Calu3 (cell line): ENCODE data around the gene C1QC. TPM values are rescaled to one million over a fixed set of nuclear protein-coding genes. Genes with fewer than 3 reads are reported as not detected.
"Not testable (repeated sequence)": the region's sequence is repeated elsewhere in the genome, so short reads cannot be mapped to it uniquely, and the experiment has no call there.

Source experiments
- BruUV-seq: library from RNA; stranded (reverse); fragments of 400-500 nt; replicated peaks from 2 replicates; lab custom pipeline; 2021; lab: Mats Ljungman, UMichigan
- CTCF ChIA-PET: fragments of 300-600 bp; sonication (Branson Sonifier 250); formaldehyde crosslinking; loops from one replicate; lab custom pipeline; 2022; ENCODE audit warnings: antibody characterized with exemption; lab: Charles Lee
- DNase-seq: peaks from one replicate; pipeline ENCODE4 v3.0.0; 2022
- H3K27ac Mint-ChIP-seq: one replicate; pipeline ENCODE4 v1.8.0; 2022; ENCODE audit warnings: mixed read lengths; ENCODE audit not compliant: unreplicated experiment
- H3K27me3 Mint-ChIP-seq: one replicate; pipeline ENCODE4 v1.8.0; 2022; ENCODE audit warnings: mixed read lengths; ENCODE audit not compliant: unreplicated experiment
- H3K36me3 Mint-ChIP-seq: one replicate; pipeline ENCODE4 v1.8.0; 2022; ENCODE audit warnings: mild to moderate bottlenecking, moderate library complexity, mixed read lengths; ENCODE audit not compliant: insufficient read depth, unreplicated experiment
- H3K4me1 Mint-ChIP-seq: one replicate; pipeline ENCODE4 v1.8.0; 2022; ENCODE audit warnings: mild to moderate bottlenecking, low read depth, mixed read lengths; ENCODE audit not compliant: unreplicated experiment
- H3K4me3 Mint-ChIP-seq: one replicate; pipeline ENCODE4 v1.8.0; 2022; ENCODE audit warnings: mild to moderate bottlenecking, low read depth, moderate library complexity, mixed read lengths; ENCODE audit not compliant: unreplicated experiment
- H3K9me3 Mint-ChIP-seq: one replicate; pipeline ENCODE4 v1.8.0; 2022; ENCODE audit warnings: low read depth, mixed read lengths; ENCODE audit not compliant: unreplicated experiment
- intact Hi-C: fragments of 100-400 bp; cut with micrococcal nuclease; formaldehyde crosslinking; loops from one replicate; pipeline ENCODE4 v1.10.0; 2022; ENCODE audit not compliant: unreplicated experiment
- total RNA-seq: library from RNA; stranded (reverse); gene quantifications from 2 replicates; pipeline ENCODE4 v1.2.3, GENCODE V29; 2022
- TF ChIP-seq, protein P1 (sequence below): fragments of 200-600 bp; IDR thresholded peaks from one replicate; pipeline ENCODE4 v1.8.0; 2022; ENCODE audit warnings: antibody characterized with exemption; ENCODE audit not compliant: unreplicated experiment

Gene C1QC
- total RNA-seq, 1 experiment from 2014 or later: not detected

- CTCF ChIA-PET: no interaction called here
Measured at GRCh38 chr1:22670352-22670975, 27.0 kb downstream of the C1QC start.

DNA sequence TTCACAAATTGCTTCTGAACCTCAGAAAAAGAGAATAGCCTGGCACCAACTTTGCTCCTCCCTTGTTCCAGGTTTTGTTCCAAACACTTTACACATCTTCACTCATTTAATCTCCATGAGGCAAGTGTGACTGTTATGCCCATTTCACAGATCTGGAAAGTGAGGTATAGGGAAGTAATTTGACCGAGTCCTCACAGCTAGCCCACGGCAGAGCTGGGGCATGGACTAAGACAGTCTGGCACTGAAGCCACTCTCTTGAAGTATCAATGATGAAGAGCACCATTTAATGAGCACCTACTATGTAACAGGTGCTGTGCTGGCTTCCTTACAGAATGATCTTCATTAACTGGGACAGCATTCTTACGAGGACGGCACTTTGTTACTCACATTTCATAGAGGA lies 28.6 kb downstream of the C1QC start:
- no peaks in the 10 kb centered on the region for H3K4me1 Mint-ChIP-seq

More at GRCh38 chr1:22670352-22670975, 27.0 kb downstream of the C1QC start:
- TF ChIP-seq, protein P1, sequence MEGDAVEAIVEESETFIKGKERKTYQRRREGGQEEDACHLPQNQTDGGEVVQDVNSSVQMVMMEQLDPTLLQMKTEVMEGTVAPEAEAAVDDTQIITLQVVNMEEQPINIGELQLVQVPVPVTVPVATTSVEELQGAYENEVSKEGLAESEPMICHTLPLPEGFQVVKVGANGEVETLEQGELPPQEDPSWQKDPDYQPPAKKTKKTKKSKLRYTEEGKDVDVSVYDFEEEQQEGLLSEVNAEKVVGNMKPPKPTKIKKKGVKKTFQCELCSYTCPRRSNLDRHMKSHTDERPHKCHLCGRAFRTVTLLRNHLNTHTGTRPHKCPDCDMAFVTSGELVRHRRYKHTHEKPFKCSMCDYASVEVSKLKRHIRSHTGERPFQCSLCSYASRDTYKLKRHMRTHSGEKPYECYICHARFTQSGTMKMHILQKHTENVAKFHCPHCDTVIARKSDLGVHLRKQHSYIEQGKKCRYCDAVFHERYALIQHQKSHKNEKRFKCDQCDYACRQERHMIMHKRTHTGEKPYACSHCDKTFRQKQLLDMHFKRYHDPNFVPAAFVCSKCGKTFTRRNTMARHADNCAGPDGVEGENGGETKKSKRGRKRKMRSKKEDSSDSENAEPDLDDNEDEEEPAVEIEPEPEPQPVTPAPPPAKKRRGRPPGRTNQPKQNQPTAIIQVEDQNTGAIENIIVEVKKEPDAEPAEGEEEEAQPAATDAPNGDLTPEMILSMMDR: no peak
- no peaks in the 10 kb centered on the region for H3K36me3 Mint-ChIP-seq
- BruUV-seq: no TSS peak
- intact Hi-C loops: no loop called here
- H3K27ac Mint-ChIP-seq: no peak overlapping the region
- no peaks in the 10 kb centered on the region for H3K9me3 Mint-ChIP-seq
- no peak overlapping the region for H3K4me3 Mint-ChIP-seq
- no peak for DNase-seq
- no peaks in the 10 kb centered on the region for H3K4me1 Mint-ChIP-seq
- H3K27me3 Mint-ChIP-seq: peaks cover 81% of the 10 kb centered on the region

GRCh38 chr1:22673486-22674409 lies 30.3 kb downstream of the C1QC start:
- Mint-ChIP-seq H3K4me1 (no peaks in the 10 kb centered on the region), H3K36me3 (no peaks in the 10 kb centered on the region), H3K27ac (no peak overlapping the region), H3K4me3 (no peak overlapping the region), H3K27me3 (peaks cover 66% of the 10 kb centered on the region), H3K9me3 (no peaks in the 10 kb centered on the region)
- peak; percentile 58 for DNase-seq
- no TSS peak for BruUV-seq
- CTCF ChIA-PET: interaction anchor here (0.8 to 1.7 kb wide), 2 partner anchors 188 to 255 kb away, joined by 4 to 6 read pairs; no protein-coding TSS in a partner anchor
- TF ChIP-seq, protein P1: peak; percentile 63
- intact Hi-C loops: loop anchor here (1.0 kb wide), 3 partner anchors 216 to 291 kb away; no protein-coding TSS in a partner anchor

More for the DNA sequence above, 28.6 kb downstream of the C1QC start:
- H3K9me3 Mint-ChIP-seq: no peaks in the 10 kb centered on the region
- H3K4me3 Mint-ChIP-seq: no peak overlapping the region
- TF ChIP-seq, protein P1: no peak
- no peak overlapping the region for H3K27ac Mint-ChIP-seq
- no peak for DNase-seq
- CTCF ChIA-PET: no interaction called here
- no TSS peak for BruUV-seq
- peaks cover 83% of the 10 kb centered on the region for H3K27me3 Mint-ChIP-seq
- intact Hi-C loops: no loop called here
- H3K36me3 Mint-ChIP-seq: no peaks in the 10 kb centered on the region

GRCh38 chr1:22674410-22674749 lies 30.9 kb downstream of the C1QC start:
- no peaks in the 10 kb centered on the region for H3K9me3 Mint-ChIP-seq
- intact Hi-C loops: loop anchor here (1.0 kb wide), 3 partner anchors 215 to 290 kb away; no protein-coding TSS in a partner anchor
- TF ChIP-seq, protein P1: no peak
- CTCF ChIA-PET: interaction anchor here (0.8 to 1.7 kb wide), 4 partner anchors 30 to 255 kb away, joined by 4 to 6 read pairs (median 5); no protein-coding TSS in a partner anchor
- BruUV-seq: no TSS peak
- no peak overlapping the region for H3K27ac Mint-ChIP-seq
- H3K4me1 Mint-ChIP-seq: no peaks in the 10 kb centered on the region
- H3K27me3 Mint-ChIP-seq: peaks cover 59% of the 10 kb centered on the region
- H3K4me3 Mint-ChIP-seq: no peak overlapping the region
- no peaks in the 10 kb centered on the region for H3K36me3 Mint-ChIP-seq
- no peak for DNase-seq

GRCh38 chr1:22676151-22676550 lies 32.7 kb downstream of the C1QC start:
- H3K27me3 Mint-ChIP-seq: peaks cover 42% of the 10 kb centered on the region
- H3K9me3 Mint-ChIP-seq, DNase-seq, BruUV-seq, H3K4me1 Mint-ChIP-seq, H3K27ac Mint-ChIP-seq, H3K36me3 Mint-ChIP-seq, H3K4me3 Mint-ChIP-seq, intact Hi-C loops: not testable (repeated sequence)
- CTCF ChIA-PET: interaction anchor here (0.6 to 0.7 kb wide), 2 partner anchors 18 to 183 kb away, joined by 3 to 4 read pairs; no protein-coding TSS in a partner anchor
